ENCODE measurements around the gene SRSF8.
A peak's percentile ranks its signal among the peaks of the same experiment; 100 is the strongest.
"Not testable (repeated sequence)": the region's sequence is repeated elsewhere in the genome, so short reads cannot be mapped to it uniquely, and the experiment has no call there.

The SRSF8 gene

DNA sequence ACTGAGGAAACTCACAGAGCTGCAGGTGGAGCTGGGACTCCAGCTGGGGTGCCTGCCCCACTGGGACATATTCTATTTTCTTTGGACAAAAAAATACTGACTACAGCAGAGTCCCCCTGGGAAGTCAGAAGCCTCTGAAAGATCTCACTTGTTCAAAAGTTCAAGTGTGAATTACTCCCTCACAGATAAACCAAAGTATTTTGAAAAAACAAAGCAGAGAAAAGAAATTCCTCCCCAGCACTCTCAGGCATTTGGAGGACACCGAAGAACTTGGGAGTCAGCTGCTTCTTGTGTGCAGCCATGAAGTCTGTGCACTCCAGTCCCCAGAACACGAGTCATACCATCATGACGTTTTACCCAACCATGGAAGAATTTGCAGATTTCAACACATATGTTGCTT is 17.6 kb upstream of the SRSF8 start, which contains the start of gene KDM4F:
Gene KDM4F, plus strand, starts transcription at position 301 of the 400 bp plus-strand sequence.
- H3K36me3 ChIP-seq (ENCODE audit: control insufficient read depth, insufficient read depth, low read length); H3K9ac ChIP-seq (ENCODE audit: low read depth, low read length); H3K4me3 ChIP-seq (ENCODE audit: low read depth, low read length); H3K9me3 ChIP-seq (ENCODE audit: control insufficient read depth, insufficient read depth, low read length); H3K4me1 ChIP-seq (ENCODE audit: control insufficient read depth, insufficient read depth, low read length); H3K27me3 ChIP-seq (ENCODE audit: control insufficient read depth, insufficient read depth, low read length): not testable (repeated sequence)

DNA sequence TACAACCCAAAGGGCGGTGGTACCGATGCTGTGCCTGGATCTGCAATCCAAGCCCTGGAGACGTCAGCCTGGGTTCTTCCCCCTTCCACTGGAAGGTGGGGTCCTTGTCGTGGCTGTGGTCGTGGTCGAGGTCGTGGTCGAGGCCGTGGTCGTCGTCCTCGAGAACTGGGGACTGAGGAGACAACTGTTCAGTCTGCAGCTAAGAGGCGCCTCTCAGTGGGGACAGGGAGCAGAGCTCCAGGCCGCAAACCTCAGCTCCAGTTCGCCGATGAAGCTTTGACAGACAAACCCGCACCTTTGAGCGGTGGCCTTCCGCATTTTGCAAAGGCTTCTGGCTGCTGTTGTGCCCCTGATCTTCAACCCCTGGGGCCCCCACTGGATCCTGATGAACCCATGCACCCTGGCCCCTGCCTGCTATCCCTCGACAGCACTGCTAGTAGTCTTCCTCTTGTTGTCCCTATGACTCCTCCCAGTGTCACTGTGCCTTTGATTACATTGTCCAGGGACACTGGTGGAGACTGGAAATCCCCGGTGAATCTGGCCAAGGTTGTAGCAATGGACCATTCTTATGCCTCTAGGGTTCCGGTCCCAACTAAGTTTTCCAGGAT is 16.0 kb upstream of the SRSF8 start:
- Histone ChIP-seq H3K9me3 (ENCODE audit: control insufficient read depth, insufficient read depth, low read length) (no peaks in the 10 kb centered on the region), H3K27me3 (ENCODE audit: control insufficient read depth, insufficient read depth, low read length) (no peaks in the 10 kb centered on the region), H3K4me3 (ENCODE audit: low read depth, low read length) (no peak overlapping the region), H3K4me1 (ENCODE audit: control insufficient read depth, insufficient read depth, low read length) (no peaks in the 10 kb centered on the region), H3K36me3 (ENCODE audit: control insufficient read depth, insufficient read depth, low read length) (no peaks in the 10 kb centered on the region), H3K9ac (ENCODE audit: low read depth, low read length) (no peak overlapping the region)

DNA sequence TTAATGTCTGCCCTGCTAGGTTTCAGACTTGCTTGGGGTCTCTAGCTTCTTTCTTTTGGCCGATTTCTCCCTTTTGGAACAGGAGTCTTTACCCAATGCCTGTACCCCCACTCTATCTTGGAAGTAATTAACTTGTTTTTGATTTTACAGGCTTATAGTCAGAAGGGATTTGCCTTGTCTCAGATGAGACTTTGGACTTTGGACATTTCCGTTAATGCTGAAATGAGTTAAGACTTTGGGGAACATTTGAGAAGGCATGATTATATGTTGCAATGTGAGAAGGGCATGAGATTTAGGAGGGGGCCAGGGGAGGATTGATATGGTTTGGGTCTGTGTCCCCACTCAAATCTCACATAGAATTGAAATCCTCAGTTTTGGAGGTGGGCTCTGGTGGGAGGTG is 12.4 kb upstream of the SRSF8 start:
- no peaks in the 10 kb centered on the region for H3K4me1 ChIP-seq (ENCODE audit: control insufficient read depth, insufficient read depth, low read length)
- no peak overlapping the region for H3K4me3 ChIP-seq (ENCODE audit: low read depth, low read length)
- H3K27me3 ChIP-seq (ENCODE audit: control insufficient read depth, insufficient read depth, low read length) = no peaks in the 10 kb centered on the region
- no peaks in the 10 kb centered on the region for H3K9me3 ChIP-seq (ENCODE audit: control insufficient read depth, insufficient read depth, low read length)
- no peak overlapping the region for H3K9ac ChIP-seq (ENCODE audit: low read depth, low read length)
- H3K36me3 ChIP-seq (ENCODE audit: control insufficient read depth, insufficient read depth, low read length) = no peaks in the 10 kb centered on the region

DNA sequence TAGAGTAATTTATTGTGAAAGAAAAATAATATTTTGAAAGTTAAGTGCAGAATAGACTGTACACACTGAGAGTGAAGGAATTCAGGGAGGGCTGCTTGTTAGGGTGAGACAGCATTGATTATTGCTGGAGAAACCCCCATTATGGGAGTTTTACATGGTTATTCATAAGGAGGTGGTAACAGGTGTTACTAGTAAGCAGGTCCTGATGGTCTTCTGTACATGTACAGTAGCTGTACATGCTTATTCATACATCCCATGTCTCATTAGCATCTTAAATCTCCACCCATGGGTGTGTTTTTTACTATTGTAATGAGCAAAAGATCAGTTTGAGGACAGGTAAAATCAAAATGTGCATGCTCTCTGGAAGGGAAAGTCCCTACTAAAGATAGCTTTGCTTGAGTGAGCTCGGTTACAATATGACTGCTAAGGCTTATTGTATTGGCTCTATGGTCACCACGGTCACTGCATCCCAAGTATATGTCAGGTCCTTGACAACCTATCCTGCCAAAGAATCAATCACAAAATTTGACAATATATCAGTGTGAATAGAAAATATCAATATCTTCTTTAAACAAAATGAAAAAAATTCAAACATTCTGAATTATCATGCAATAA is 11.3 kb upstream of the SRSF8 start:
- no peaks in the 10 kb centered on the region for H3K4me1 ChIP-seq (ENCODE audit: control insufficient read depth, insufficient read depth, low read length)
- peaks cover under 1% of the 10 kb centered on the region for H3K27me3 ChIP-seq (ENCODE audit: control insufficient read depth, insufficient read depth, low read length)
- no peaks in the 10 kb centered on the region for H3K9me3 ChIP-seq (ENCODE audit: control insufficient read depth, insufficient read depth, low read length)
- H3K9ac ChIP-seq (ENCODE audit: low read depth, low read length) = no peak overlapping the region
- no peak overlapping the region for H3K4me3 ChIP-seq (ENCODE audit: low read depth, low read length)
- H3K36me3 ChIP-seq (ENCODE audit: control insufficient read depth, insufficient read depth, low read length) = no peaks in the 10 kb centered on the region

DNA sequence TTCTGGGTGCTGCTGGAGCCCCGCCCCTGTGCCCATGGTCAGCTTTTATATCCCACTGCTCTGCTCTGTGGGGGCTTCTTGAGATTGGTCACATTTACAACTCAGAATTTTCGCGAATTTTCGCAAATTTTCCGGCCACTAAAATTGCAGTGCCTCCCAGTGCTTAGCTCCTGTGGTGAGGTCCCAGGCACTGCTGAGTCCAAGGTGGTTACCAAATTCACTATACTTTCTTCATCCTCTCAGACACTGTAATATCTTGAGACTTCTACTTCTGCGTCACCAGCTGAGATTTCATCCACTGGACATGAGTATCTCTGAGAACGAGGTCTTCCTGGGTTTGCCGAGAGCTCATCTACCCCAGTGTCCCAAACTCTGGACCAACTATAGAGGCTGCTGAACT is 8.8 kb upstream of the SRSF8 start:
- no peak overlapping the region for H3K9ac ChIP-seq (ENCODE audit: low read depth, low read length)
- H3K36me3 ChIP-seq (ENCODE audit: control insufficient read depth, insufficient read depth, low read length) = no peaks in the 10 kb centered on the region
- no peak overlapping the region for H3K4me3 ChIP-seq (ENCODE audit: low read depth, low read length)
- H3K4me1 ChIP-seq (ENCODE audit: control insufficient read depth, insufficient read depth, low read length) = no peaks in the 10 kb centered on the region
- no peaks in the 10 kb centered on the region for H3K9me3 ChIP-seq (ENCODE audit: control insufficient read depth, insufficient read depth, low read length)
- H3K27me3 ChIP-seq (ENCODE audit: control insufficient read depth, insufficient read depth, low read length) = peaks cover 2% of the 10 kb centered on the region

DNA sequence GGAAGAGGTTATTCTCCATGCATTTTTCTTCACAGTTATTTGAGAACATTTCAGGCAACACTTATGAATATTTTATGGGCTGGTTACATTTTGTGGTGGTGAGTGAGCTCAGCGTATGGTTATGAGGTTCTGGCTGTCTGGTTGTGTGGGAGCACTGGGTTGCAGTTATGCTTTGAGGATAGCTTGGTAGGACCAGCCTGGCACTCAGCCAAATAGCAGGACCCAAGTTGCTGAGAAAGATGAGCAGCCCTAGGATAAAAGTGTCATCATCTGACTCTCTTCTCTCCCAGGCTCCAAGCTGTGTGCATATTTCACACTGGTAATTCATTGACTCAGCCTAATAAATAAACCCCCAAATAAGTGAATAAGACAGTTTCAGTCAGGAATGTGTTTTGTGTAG is 8.1 kb upstream of the SRSF8 start:
- no peak overlapping the region for H3K4me3 ChIP-seq (ENCODE audit: low read depth, low read length)
- no peaks in the 10 kb centered on the region for H3K36me3 ChIP-seq (ENCODE audit: control insufficient read depth, insufficient read depth, low read length)
- H3K27me3 ChIP-seq (ENCODE audit: control insufficient read depth, insufficient read depth, low read length) = peaks cover 2% of the 10 kb centered on the region
- H3K9me3 ChIP-seq (ENCODE audit: control insufficient read depth, insufficient read depth, low read length) = no peaks in the 10 kb centered on the region
- no peaks in the 10 kb centered on the region for H3K4me1 ChIP-seq (ENCODE audit: control insufficient read depth, insufficient read depth, low read length)
- no peak overlapping the region for H3K9ac ChIP-seq (ENCODE audit: low read depth, low read length)

DNA sequence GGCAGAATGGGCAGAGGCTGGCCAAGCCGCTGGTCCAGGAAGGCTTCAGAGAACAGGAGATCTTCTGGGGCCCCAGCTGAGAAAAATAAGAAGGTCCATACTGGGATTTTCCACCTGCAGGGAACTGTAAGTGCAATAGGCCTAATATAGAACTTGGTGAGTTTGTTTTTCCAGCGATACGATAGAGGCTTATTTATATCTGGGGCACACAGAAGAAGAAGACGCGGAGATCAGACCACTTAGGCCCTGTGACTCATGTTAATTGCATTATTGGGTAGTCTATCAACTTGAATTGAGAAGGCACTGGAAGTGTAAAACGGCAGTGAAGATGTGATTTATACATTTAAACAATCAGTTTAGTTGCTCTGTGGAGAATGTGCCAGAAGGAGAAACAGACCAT is 7.7 kb upstream of the SRSF8 start:
- Histone ChIP-seq H3K36me3 (ENCODE audit: control insufficient read depth, insufficient read depth, low read length) (no peaks in the 10 kb centered on the region), H3K9me3 (ENCODE audit: control insufficient read depth, insufficient read depth, low read length) (no peaks in the 10 kb centered on the region), H3K4me3 (ENCODE audit: low read depth, low read length) (no peak overlapping the region), H3K9ac (ENCODE audit: low read depth, low read length) (no peak overlapping the region), H3K4me1 (ENCODE audit: control insufficient read depth, insufficient read depth, low read length) (no peaks in the 10 kb centered on the region), H3K27me3 (ENCODE audit: control insufficient read depth, insufficient read depth, low read length) (peaks cover 2% of the 10 kb centered on the region)

DNA sequence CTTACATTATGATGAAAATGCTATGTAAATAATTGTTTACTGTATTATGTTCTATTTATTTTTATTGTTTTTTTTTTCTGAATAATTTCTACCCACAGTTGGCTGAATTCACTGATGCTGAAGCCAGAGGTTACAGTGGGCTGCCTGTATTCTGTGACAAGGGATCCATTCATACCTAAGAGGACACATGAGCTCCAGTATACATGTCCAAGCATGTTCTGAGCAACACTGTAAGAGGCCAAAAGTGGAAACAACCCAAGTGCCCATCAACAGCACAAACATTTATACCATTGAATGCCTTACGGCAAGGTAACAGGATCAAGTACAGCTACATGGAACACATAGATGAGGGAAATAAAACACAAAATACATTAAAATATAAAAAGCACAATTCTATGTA is 1.4 kb upstream of the SRSF8 start:
- H3K4me1 ChIP-seq (ENCODE audit: control insufficient read depth, insufficient read depth, low read length) = no peaks in the 10 kb centered on the region
- no peaks in the 10 kb centered on the region for H3K9me3 ChIP-seq (ENCODE audit: control insufficient read depth, insufficient read depth, low read length)
- no peaks in the 10 kb centered on the region for H3K36me3 ChIP-seq (ENCODE audit: control insufficient read depth, insufficient read depth, low read length)
- H3K9ac ChIP-seq (ENCODE audit: low read depth, low read length) = no peak overlapping the region
- H3K4me3 ChIP-seq (ENCODE audit: low read depth, low read length) = no peak overlapping the region
- peaks cover 11% of the 10 kb centered on the region for H3K27me3 ChIP-seq (ENCODE audit: control insufficient read depth, insufficient read depth, low read length)

DNA sequence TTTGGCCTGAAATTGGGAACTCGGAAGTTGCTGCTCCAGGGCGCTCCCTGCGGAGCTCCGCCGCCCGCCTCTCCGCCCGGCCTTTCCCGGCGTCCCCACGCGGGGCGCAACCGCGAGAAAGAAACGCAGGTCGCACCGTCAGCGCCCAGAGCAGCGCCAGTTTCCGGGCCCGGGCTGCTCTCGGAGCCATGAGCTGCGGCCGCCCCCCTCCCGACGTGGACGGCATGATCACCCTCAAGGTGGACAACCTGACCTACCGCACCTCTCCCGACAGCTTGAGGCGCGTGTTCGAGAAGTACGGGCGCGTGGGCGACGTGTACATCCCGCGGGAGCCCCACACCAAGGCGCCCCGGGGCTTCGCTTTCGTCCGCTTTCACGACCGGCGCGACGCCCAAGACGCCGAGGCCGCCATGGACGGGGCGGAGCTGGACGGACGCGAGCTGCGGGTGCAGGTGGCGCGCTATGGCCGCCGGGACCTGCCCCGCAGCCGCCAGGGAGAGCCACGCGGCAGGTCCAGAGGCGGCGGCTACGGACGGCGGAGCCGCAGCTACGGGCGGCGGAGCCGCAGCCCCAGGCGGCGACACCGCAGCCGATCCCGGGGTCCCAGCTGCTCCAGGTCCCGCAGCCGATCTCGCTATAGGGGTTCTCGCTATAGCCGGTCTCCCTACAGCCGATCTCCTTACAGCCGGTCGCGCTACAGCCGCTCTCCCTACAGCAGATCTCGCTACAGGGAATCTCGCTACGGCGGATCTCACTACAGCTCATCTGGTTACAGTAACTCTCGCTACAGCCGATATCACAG is 521 bp downstream of the SRSF8 start:
- H3K4me1 ChIP-seq (ENCODE audit: control insufficient read depth, insufficient read depth, low read length) = no peaks in the 10 kb centered on the region
- H3K36me3 ChIP-seq (ENCODE audit: control insufficient read depth, insufficient read depth, low read length) = no peaks in the 10 kb centered on the region

DNA sequence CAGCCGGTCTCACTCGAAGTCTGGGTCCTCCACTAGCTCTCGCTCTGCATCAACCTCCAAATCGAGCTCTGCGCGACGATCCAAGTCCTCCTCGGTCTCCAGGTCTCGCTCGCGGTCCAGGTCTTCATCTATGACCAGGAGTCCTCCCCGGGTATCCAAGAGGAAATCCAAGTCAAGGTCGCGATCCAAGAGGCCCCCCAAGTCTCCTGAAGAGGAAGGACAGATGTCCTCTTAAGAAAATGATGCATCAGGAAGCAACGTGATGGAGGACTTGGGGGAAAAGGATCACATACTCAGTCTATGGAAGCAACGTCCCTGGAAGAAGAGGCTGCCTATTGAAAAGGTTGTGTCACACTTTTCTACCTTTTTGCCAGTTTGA is 1.1 kb downstream of the SRSF8 start:
- no peaks in the 10 kb centered on the region for H3K4me1 ChIP-seq (ENCODE audit: control insufficient read depth, insufficient read depth, low read length)
- no peaks in the 10 kb centered on the region for H3K36me3 ChIP-seq (ENCODE audit: control insufficient read depth, insufficient read depth, low read length)
- peak overlapping the region; percentile 92 for H3K4me3 ChIP-seq (ENCODE audit: low read depth, low read length)
- no peaks in the 10 kb centered on the region for H3K9me3 ChIP-seq (ENCODE audit: control insufficient read depth, insufficient read depth, low read length)
- H3K27me3 ChIP-seq (ENCODE audit: control insufficient read depth, insufficient read depth, low read length) = peaks cover 9% of the 10 kb centered on the region
- peak overlapping the region; percentile 88 for H3K9ac ChIP-seq (ENCODE audit: low read depth, low read length)

More for the DNA sequence above, 521 bp downstream of the SRSF8 start:
- H3K9me3 ChIP-seq (ENCODE audit: control insufficient read depth, insufficient read depth, low read length) = no peaks in the 10 kb centered on the region
- H3K4me3 ChIP-seq (ENCODE audit: low read depth, low read length) = peak overlapping the region; percentile 92
- H3K9ac ChIP-seq (ENCODE audit: low read depth, low read length) = peak overlapping the region; percentile 88
- H3K27me3 ChIP-seq (ENCODE audit: control insufficient read depth, insufficient read depth, low read length) = peaks cover 9% of the 10 kb centered on the region

DNA sequence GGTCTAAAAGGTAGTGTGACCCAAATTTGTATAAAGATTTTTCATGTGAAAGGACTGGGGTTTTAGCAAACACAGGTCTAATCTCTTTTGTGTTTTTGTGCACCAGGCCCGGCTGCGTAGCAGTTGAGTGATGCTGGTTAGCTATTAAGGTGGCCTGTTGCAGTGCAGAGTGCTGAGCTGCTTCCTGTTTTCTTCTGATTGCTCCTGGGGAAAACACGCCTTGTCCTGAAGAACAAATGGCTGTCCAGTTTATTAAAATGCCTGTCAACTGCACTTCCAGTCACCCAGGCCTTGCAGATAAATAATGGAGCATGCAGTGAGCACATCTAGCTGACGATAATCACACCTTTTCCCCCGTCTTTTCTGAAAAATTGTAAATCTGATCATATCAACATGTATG is 1.8 kb downstream of the SRSF8 start:
- Histone ChIP-seq H3K4me1 (ENCODE audit: control insufficient read depth, insufficient read depth, low read length) (no peaks in the 10 kb centered on the region), H3K36me3 (ENCODE audit: control insufficient read depth, insufficient read depth, low read length) (no peaks in the 10 kb centered on the region), H3K9me3 (ENCODE audit: control insufficient read depth, insufficient read depth, low read length) (no peaks in the 10 kb centered on the region), H3K4me3 (ENCODE audit: low read depth, low read length) (peak overlapping the region; percentile 92), H3K9ac (ENCODE audit: low read depth, low read length) (no peak overlapping the region), H3K27me3 (ENCODE audit: control insufficient read depth, insufficient read depth, low read length) (peaks cover 9% of the 10 kb centered on the region)

DNA sequence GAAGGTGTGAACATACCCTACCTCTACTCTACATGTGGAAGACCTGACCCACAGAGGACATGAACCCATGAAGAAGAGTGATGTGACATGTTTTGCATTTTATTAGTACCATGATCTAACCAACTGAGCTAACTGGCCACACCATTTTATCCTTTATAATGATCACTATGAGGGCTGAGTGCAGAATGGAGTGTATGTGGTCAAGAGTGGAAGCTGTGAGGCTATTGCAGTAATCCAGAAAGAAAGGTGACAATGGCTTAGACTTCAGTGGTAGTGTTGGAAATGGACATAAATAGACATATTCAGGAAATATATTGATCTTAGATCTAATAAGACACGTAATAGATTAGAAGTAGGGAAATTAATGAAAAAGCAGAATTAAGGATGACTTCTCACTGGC is 3.8 kb downstream of the SRSF8 start:
- no peak overlapping the region for H3K9ac ChIP-seq (ENCODE audit: low read depth, low read length)
- H3K4me3 ChIP-seq (ENCODE audit: low read depth, low read length) = no peak overlapping the region
- H3K36me3 ChIP-seq (ENCODE audit: control insufficient read depth, insufficient read depth, low read length) = no peaks in the 10 kb centered on the region
- peaks cover 9% of the 10 kb centered on the region for H3K27me3 ChIP-seq (ENCODE audit: control insufficient read depth, insufficient read depth, low read length)
- no peaks in the 10 kb centered on the region for H3K4me1 ChIP-seq (ENCODE audit: control insufficient read depth, insufficient read depth, low read length)
- no peaks in the 10 kb centered on the region for H3K9me3 ChIP-seq (ENCODE audit: control insufficient read depth, insufficient read depth, low read length)
